Activated T-helper 1 cell treated with anti-CD3 and anti-CD28 coated beads, Interleukin-12 subunit alpha, Interleukin-12 subunit beta, Interleukin-2, Interleukin-4 antibody, amounts not matched to agents 30 ng/mL and 10 ng/mL and 1 ng/mL, durations not matched to agents 14 hours and 24 hours and 36 hours (primary cell): ENCODE measurements around the gene VIPR2. TPM values are rescaled to one million over a fixed set of nuclear protein-coding genes. Genes with fewer than 3 reads are reported as not detected.

Experiments used
- DNase-seq: peaks from one replicate; pipeline ENCODE4 v3.0.0; 2021; ENCODE audit warnings: low spot score
- H3K27ac Mint-ChIP-seq: one replicate; pipeline ENCODE4 v1.8.0; 2021; ENCODE audit warnings: mild to moderate bottlenecking, mixed read lengths
- H3K27me3 Mint-ChIP-seq: one replicate; pipeline ENCODE4 v1.8.0; 2022; ENCODE audit warnings: mild to moderate bottlenecking, moderate library complexity, mixed read lengths; ENCODE audit not compliant: insufficient read depth
- H3K36me3 Mint-ChIP-seq: one replicate; pipeline ENCODE4 v1.8.0; 2021; ENCODE audit warnings: low read depth, mixed read lengths
- H3K4me1 Mint-ChIP-seq: one replicate; pipeline ENCODE4 v1.8.0; 2021; ENCODE audit warnings: low read depth, mixed read lengths
- H3K4me3 Mint-ChIP-seq: one replicate; pipeline ENCODE4 v1.8.0; 2021; ENCODE audit warnings: mild to moderate bottlenecking, moderate library complexity, mixed read lengths
- H3K9me3 Mint-ChIP-seq: one replicate; pipeline ENCODE4 v1.8.0; 2021; ENCODE audit warnings: mixed read lengths
- intact Hi-C: fragments of 100-400 bp; cut with micrococcal nuclease; formaldehyde crosslinking; loops from one replicate; pipeline ENCODE4 v1.15.1; 2024
- total RNA-seq: library from RNA; stranded (reverse); gene quantifications from 2 replicates; pipeline ENCODE4 v1.2.3, GENCODE V29; 2022

The VIPR2 gene
- total RNA-seq, 1 donor from 2014 or later, result 0.70 TPM

GRCh38 chr7:159076333-159076732 is 68.3 kb downstream of the VIPR2 start:
- no peaks in the 10 kb centered on the region for H3K9me3 Mint-ChIP-seq
- no peak for DNase-seq
- H3K36me3 Mint-ChIP-seq, result no peaks in the 10 kb centered on the region
- intact Hi-C loops, result no loop called here
- no peak overlapping the region for H3K27ac Mint-ChIP-seq
- H3K27me3 Mint-ChIP-seq, result peaks cover 5% of the 10 kb centered on the region
- H3K4me3 Mint-ChIP-seq, result no peak overlapping the region
- peaks cover 2% of the 10 kb centered on the region for H3K4me1 Mint-ChIP-seq

GRCh38 chr7:159075563-159076238 is 69.0 kb downstream of the VIPR2 start:
- DNase-seq, result no peak
- Mint-ChIP-seq H3K27me3 (peaks cover 5% of the 10 kb centered on the region), H3K9me3 (no peaks in the 10 kb centered on the region), H3K4me3 (no peak overlapping the region), H3K27ac (no peak overlapping the region), H3K36me3 (no peaks in the 10 kb centered on the region), H3K4me1 (peaks cover 9% of the 10 kb centered on the region)
- intact Hi-C loops, result no loop called here

GRCh38 chr7:159071260-159071659 is 73.4 kb downstream of the VIPR2 start:
- Mint-ChIP-seq H3K27ac (peak overlapping the region; percentile 68), H3K36me3 (no peaks in the 10 kb centered on the region), H3K9me3 (no peaks in the 10 kb centered on the region), H3K4me3 (no peak overlapping the region), H3K4me1 (peaks cover 32% of the 10 kb centered on the region), H3K27me3 (peaks cover 3% of the 10 kb centered on the region)
- DNase-seq, result no peak
- intact Hi-C loops, result loop anchor here (2.0 kb wide), 1 partner anchor 14 kb away; no protein-coding TSS in a partner anchor

GRCh38 chr7:159070431-159071148 is 74.1 kb downstream of the VIPR2 start:
- intact Hi-C loops, result loop anchor here (2.0 kb wide), 1 partner anchor 14 kb away; no protein-coding TSS in a partner anchor
- no peaks in the 10 kb centered on the region for H3K9me3 Mint-ChIP-seq
- no peak overlapping the region for H3K4me3 Mint-ChIP-seq
- DNase-seq, result peak; percentile 21
- H3K27ac Mint-ChIP-seq, result peak overlapping the region; percentile 57
- no peaks in the 10 kb centered on the region for H3K36me3 Mint-ChIP-seq
- H3K27me3 Mint-ChIP-seq, result peaks cover 3% of the 10 kb centered on the region
- peaks cover 32% of the 10 kb centered on the region for H3K4me1 Mint-ChIP-seq

- no peak overlapping the region for H3K4me3 Mint-ChIP-seq
- no peaks in the 10 kb centered on the region for H3K27me3 Mint-ChIP-seq
- no peaks in the 10 kb centered on the region for H3K9me3 Mint-ChIP-seq
- no peak overlapping the region for H3K27ac Mint-ChIP-seq
- no peaks in the 10 kb centered on the region for H3K36me3 Mint-ChIP-seq
- DNase-seq, result no peak
- H3K4me1 Mint-ChIP-seq, result peaks cover 32% of the 10 kb centered on the region
- intact Hi-C loops, result no loop called here
Observed at GRCh38 chr7:159068893-159069448, 75.7 kb downstream of the VIPR2 start.

GRCh38 chr7:159068488-159068811 is 76.2 kb downstream of the VIPR2 start:
- no peaks in the 10 kb centered on the region for H3K9me3 Mint-ChIP-seq
- intact Hi-C loops, result no loop called here
- H3K36me3 Mint-ChIP-seq, result no peaks in the 10 kb centered on the region
- H3K27me3 Mint-ChIP-seq, result no peaks in the 10 kb centered on the region
- H3K4me3 Mint-ChIP-seq, result no peak overlapping the region
- H3K27ac Mint-ChIP-seq, result no peak overlapping the region
- H3K4me1 Mint-ChIP-seq, result peaks cover 32% of the 10 kb centered on the region
- DNase-seq, result no peak

- Mint-ChIP-seq H3K36me3 (no peaks in the 10 kb centered on the region), H3K4me3 (no peak overlapping the region), H3K4me1 (peaks cover 32% of the 10 kb centered on the region), H3K9me3 (no peaks in the 10 kb centered on the region), H3K27me3 (no peaks in the 10 kb centered on the region), H3K27ac (no peak overlapping the region)
- no peak for DNase-seq
- intact Hi-C loops, result no loop called here
Observed at GRCh38 chr7:159067576-159068487, 76.8 kb downstream of the VIPR2 start.

- Mint-ChIP-seq H3K27ac (no peak overlapping the region), H3K9me3 (no peaks in the 10 kb centered on the region), H3K4me1 (peaks cover 32% of the 10 kb centered on the region), H3K27me3 (peaks cover 3% of the 10 kb centered on the region), H3K4me3 (no peak overlapping the region), H3K36me3 (no peaks in the 10 kb centered on the region)
- no peak for DNase-seq
- intact Hi-C loops, result no loop called here
Observed at GRCh38 chr7:159066816-159067575, 77.7 kb downstream of the VIPR2 start.

GRCh38 chr7:159065852-159066480 is 78.7 kb downstream of the VIPR2 start:
- Mint-ChIP-seq H3K4me3 (no peak overlapping the region), H3K27me3 (peaks cover 3% of the 10 kb centered on the region), H3K36me3 (no peaks in the 10 kb centered on the region), H3K9me3 (no peaks in the 10 kb centered on the region), H3K4me1 (peaks cover 26% of the 10 kb centered on the region), H3K27ac (no peak overlapping the region)
- DNase-seq, result no peak
- intact Hi-C loops, result no loop called here

GRCh38 chr7:159064816-159065510 is 79.7 kb downstream of the VIPR2 start:
- DNase-seq, result no peak
- intact Hi-C loops, result no loop called here
- H3K9me3 Mint-ChIP-seq, result no peaks in the 10 kb centered on the region
- no peak overlapping the region for H3K4me3 Mint-ChIP-seq
- peaks cover 3% of the 10 kb centered on the region for H3K27me3 Mint-ChIP-seq
- peaks cover 17% of the 10 kb centered on the region for H3K4me1 Mint-ChIP-seq
- no peak overlapping the region for H3K27ac Mint-ChIP-seq
- no peaks in the 10 kb centered on the region for H3K36me3 Mint-ChIP-seq

- intact Hi-C loops, result no loop called here
- H3K4me3 Mint-ChIP-seq, result no peak overlapping the region
- peaks cover 3% of the 10 kb centered on the region for H3K27me3 Mint-ChIP-seq
- peaks cover 12% of the 10 kb centered on the region for H3K4me1 Mint-ChIP-seq
- H3K9me3 Mint-ChIP-seq, result no peaks in the 10 kb centered on the region
- DNase-seq, result no peak
- H3K36me3 Mint-ChIP-seq, result no peaks in the 10 kb centered on the region
- H3K27ac Mint-ChIP-seq, result no peak overlapping the region
Observed at GRCh38 chr7:159064121-159064815, 80.4 kb downstream of the VIPR2 start.
